NCI-H460 (cell line): ENCODE measurements around the gene CDK14. TPM values are rescaled to one million over a fixed set of nuclear protein-coding genes. Genes with fewer than 3 reads are reported as not detected.
"Not testable (repeated sequence)": the region's sequence is repeated elsewhere in the genome, so short reads cannot be mapped to it uniquely, and the experiment has no call there.

Experiments
- DNase-seq: peaks from one replicate; pipeline ENCODE4 v3.0.0-alpha.2; 2016; ENCODE audit warnings: low read depth; ENCODE audit errors: extremely low read depth
- total RNA-seq: library from RNA; depleted of rRNA; stranded (reverse); fragments of >200 nt; shearing (Covaris generic); gene quantifications from 2 replicates; pipeline ENCODE4 v1.2.3, GENCODE V29; 2014

The CDK14 gene
- total RNA-seq, 1 experiment from 2014 or later, result 0.94 TPM

DNA sequence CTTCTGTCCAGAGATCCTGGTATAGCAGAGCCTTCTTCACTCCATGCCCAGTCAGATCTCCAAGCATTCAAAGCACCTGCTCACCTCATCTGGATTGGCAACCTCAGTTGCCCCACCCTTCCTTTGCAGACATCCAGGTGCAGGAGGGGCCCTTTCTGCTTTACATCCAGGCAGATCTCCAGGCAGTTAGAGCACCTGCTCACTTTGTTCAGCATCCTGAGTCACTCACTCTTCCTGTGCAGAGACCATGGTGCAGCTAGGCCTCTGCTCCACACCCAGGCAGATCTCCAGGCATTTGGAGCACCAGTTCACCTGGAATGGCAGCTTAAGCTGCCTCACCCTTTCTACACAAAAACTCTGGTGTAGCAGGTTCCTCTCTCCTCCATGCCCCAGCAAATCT lies 153.1 kb downstream of the CDK14 start:
- DNase-seq, result no peak

- no peak for DNase-seq
Measured at GRCh38 chr7:90749774-90750173, 153.7 kb downstream of the CDK14 start.

DNA sequence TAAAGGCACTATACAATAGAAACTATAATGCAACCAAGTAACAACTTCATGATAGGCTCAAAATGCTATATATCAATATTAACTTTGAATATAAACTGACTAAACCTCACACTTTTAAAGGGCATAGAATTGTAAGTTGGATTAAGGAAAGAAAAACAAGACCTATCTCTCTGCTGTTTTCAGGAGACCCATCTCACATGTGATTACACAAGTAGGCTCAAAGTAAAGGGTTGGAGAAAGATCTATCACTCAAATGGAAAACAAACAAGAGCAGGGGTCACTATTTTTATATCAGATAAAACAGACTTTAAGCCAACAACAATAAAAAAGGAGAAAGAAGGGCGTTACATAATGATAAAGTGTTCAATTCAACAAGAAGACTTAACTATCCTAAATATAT lies 155.5 kb downstream of the CDK14 start:
- no peak for DNase-seq

DNA sequence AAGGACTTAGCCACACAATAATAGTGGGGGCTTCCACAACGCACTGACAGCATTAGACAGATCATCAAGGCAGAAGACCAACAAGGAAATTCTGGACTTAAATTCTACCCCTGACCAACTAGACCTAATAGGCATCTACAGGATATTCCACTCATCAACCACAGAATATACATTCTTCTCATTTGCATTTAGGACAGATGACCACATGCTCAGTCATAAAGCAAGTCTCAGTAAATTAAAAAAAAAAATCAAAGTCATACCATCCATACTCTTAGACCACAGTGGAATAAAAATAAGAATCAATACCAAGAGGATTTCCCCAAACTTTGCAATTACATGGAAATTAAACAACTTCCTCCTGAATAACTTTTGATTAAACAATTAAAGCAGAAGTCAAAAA lies 155.9 kb downstream of the CDK14 start:
- no peak for DNase-seq

DNA sequence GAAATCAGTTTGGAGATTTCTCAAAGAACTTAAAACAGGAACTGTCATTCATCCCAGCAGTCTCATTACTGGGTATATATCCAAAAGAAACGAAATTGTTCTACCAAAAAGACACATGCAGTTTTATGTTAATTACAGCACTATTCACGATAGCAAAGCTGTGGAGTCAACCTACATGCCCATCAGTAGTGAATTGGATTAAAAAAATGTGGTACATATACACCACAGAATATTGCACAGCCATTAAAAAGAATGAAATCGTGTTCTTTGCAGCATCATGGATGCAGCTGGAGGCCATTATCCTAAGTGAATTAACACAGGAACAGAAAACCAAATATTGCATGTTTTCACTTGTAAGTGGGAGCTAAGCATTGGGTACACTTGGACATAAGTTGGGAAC lies 158.9 kb downstream of the CDK14 start:
- DNase-seq, result no peak

DNA sequence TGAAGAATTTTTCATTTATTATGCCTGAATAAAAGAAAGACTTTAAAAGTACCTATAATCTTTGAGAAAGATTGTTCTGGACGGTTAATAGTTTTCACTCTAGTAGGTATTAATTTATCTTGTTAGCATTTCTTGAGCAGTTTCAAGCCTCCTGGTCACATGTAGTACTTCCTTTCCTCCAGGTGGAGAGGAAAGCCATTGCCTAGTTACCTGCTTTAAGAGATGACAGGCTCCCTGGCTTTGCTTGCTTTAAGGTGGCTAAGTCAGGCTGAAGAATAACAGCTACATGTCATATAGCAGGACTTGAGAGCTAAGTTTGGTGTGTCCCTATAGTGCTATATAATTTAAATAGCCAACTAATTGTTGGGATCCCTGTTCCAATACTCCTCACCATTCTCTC lies 160.2 kb downstream of the CDK14 start:
- no peak for DNase-seq

GRCh38 chr7:90757565-90757950 lies 161.4 kb downstream of the CDK14 start:
- DNase-seq, result not testable (repeated sequence)

DNA sequence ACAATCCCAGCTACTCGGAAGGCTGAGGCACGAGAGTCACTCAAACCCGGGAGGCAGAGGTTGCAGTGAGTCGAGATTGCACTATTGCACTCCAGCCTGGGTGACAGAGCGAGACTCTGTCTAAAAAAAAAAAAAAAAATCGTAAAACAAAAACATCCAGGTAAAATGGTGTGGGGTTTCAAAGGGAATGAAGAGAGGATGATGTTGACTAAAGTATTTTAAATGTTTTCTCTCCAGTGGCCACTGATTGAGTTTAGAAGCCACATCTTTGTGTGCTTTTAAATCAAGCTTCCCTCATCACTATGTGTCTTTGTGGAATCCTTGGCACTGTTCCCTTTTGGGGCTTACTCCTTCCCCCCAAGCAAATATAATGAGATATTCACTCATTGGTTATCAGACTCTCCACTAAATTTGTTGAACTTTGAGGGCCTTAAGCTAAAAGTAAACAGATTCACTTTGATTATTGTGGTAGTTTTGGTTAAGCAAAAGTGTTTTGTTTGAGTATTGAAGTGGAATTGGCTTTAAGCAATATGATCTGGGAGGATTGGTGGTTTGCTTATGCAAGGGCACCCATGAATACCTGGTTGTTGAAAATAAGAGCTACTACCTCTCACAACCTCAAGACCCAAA lies 162.9 kb downstream of the CDK14 start:
- DNase-seq, result no peak

DNA sequence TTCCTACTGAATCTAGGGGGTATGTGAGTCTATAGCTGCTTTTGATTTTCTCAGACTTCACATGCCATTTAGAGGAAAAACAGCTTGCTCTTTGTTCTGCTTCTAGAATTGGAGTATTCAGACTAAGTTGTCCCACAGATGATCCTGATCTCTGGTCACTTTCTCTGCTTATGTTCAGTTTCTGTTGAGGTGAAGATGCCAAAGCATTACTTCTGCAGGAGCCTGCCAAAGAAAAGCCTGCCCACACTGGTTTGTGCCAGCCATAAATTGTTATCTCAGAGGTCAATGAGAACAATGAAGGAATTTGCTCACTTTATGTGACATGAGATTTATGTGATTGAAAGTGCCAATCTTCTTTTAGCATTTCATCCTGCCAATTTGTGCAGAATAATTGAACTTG lies 163.6 kb downstream of the CDK14 start:
- DNase-seq, result no peak

GRCh38 chr7:90760892-90761291 lies 164.8 kb downstream of the CDK14 start:
- no peak for DNase-seq

GRCh38 chr7:90761584-90761983 lies 165.5 kb downstream of the CDK14 start:
- DNase-seq, result no peak

DNA sequence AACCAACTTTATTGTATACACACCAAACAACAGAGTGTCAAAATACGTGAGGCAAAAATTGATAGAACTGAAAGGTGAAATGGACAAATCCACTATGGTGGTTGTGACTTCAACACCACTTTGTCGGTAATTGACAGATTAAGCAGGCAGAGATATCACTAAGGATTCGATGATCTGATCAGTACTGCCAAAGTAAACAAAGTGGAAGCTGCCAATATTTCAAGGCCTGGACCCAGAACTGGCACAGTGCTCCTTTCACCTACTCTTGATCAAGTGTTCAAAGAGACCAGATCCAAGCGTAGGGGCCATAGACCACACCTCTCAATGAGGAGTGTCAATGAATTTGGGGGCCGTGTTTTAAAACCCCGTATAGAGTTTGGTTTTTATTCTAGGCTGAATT lies 167.0 kb downstream of the CDK14 start:
- no peak for DNase-seq

DNA sequence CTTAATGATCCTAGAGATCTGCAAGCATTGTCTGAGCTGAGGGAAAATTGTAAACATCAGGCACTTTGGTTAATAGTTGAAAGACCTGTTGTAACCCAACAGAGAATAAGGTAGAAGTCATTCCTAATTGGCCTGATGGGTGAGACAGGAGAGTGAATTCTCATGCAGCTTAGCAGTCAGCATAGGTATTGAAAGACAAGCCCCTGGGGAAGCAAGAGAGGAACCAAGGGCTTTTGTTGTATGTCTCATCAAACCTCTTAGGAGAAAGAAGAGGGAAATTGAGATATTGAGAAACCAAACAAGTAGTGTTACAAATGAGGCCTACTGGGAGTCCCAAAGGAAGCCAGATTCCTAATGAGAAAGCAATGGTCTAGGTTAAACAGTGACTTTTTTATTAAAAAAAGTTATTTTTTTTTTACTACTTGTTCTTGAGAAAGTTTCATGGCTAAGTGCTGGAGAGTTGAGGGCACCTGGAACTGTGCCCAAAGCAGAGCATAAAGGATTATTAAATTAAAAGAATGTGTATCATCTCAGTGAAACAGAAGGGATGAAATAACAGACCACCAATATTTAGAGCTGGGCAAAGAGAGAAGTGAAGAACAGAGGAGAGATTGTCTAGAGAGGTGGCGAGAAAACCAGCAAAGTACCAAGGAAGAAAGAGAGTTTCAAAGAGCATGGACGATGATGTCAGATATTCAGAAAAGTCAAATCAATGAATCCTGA lies 168.9 kb downstream of the CDK14 start:
- DNase-seq, result no peak

GRCh38 chr7:90766814-90767564 lies 170.9 kb downstream of the CDK14 start:
- no peak for DNase-seq

DNA sequence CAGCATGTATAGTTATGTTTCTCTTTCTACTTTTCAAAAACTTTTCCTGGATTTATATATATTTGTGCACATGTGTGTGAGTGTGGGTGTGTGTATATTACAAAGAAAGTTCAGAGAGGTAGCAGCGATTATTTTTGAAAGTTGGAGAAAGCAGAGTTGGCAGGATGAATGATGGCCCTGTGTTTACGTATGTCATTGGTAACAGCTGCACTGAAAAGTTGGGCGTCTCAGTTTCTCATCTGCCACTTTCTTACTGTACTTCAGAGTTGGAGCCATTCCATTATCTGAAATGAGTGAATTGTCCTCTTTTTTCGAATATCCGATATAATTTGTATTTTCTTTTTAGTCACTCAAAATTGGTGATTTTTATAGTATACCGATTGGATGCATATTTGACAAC lies 172.2 kb downstream of the CDK14 start:
- DNase-seq, result no peak

GRCh38 chr7:90769036-90769435 lies 172.9 kb downstream of the CDK14 start:
- DNase-seq, result no peak

DNA sequence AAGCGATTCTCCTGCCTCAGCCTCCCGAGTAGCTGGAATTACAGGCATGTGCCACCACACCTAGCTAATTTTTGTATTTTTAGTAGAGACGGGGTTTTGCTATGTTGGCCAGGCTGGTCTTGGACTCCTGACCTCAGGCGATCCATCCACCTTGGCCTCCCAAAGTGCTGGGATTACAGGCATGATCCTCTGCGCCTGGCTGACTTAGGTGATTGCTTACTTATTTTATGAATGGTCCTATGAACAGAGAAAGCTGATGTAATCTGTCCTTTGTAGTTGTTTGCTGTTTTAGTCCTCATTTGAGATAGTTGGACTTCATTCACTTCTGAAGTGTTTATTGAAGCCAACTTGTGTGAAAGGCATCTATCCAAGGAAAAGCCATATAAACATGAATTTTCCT lies 173.4 kb downstream of the CDK14 start:
- not testable (repeated sequence) for DNase-seq

GRCh38 chr7:90771281-90771680 lies 175.2 kb downstream of the CDK14 start:
- DNase-seq, result no peak

DNA sequence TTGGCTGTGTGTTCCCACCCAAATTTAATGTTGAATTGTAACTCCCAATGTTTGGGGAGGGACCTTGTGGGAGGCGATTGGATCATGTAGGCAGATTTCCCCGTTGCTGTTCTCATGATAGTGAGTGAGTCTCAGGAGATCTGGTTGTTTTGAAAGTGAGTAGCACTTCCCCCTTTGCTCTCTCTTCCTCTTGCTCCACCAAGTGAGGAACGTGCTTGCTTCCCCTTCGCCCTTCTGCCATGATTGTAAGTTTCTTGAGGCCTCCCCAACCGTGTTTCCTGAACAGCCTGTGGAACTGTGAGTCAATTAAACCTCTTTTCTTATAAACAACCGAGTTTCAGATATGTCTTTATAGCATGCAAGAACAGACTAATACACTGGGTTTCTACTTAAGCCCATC lies 176.3 kb downstream of the CDK14 start:
- no peak for DNase-seq

DNA sequence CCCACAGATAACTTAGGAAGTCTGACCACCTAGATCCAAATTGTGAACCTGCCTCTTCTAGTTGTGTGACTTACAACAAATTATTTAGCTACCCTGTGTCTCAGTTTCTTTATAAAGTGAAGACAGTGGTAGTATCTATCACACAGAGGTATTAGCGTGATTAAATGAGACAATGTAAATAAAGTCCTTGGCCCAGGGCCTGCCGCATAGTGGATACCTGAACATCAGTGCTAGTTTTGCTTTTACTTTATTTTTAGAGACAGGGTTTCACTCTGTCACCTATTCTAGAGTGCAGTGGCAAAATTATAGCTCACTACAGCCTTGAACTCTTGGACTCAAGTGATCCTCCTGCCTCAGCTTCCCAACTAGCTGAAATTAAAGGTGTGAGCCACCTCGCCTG lies 177.1 kb downstream of the CDK14 start:
- no peak for DNase-seq

DNA sequence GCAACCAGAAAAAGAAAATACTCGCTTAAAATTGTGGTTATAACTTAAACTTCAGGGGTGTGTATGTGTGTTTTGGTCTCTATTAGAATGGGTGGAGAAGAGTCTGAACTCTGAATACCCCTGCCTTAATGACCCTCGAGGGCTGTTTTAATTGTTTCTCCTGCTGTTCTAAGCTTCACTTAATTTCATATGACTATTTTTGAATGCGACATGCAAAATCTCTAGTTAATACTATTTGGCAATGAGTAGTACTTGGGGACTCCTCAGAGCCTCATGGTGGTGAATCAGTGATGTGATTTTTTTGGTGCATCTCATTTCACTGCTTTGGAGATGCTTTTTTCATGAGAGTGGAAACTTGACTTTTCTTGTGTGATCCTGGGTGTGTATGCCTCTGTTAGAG lies 178.6 kb downstream of the CDK14 start:
- DNase-seq, result no peak

GRCh38 chr7:90775383-90775965 lies 179.4 kb downstream of the CDK14 start:
- no peak for DNase-seq
